HG02884 (cell line): ENCODE results near the gene GNLY.

ENCODE experiments used
- ATAC-seq: cut with Tn5 transposase; IDR thresholded peaks from one replicate; pipeline ENCODE4 v1.9.1; 2021; ENCODE audit warnings: mild to moderate bottlenecking, moderate library complexity; ENCODE audit not compliant: unreplicated experiment

The GNLY gene

GRCh38 chr2:85723707-85724360 is 29.7 kb downstream of the GNLY start:
- no peak for ATAC-seq

- no peak for ATAC-seq
Observed at GRCh38 chr2:85724731-85725181, 30.6 kb downstream of the GNLY start.

GRCh38 chr2:85725451-85725850 is 31.3 kb downstream of the GNLY start:
- ATAC-seq, result no peak

- ATAC-seq, result no peak
Observed at GRCh38 chr2:85727798-85728197, 33.6 kb downstream of the GNLY start.

GRCh38 chr2:85728342-85728741 is 34.2 kb downstream of the GNLY start:
- ATAC-seq, result no peak

- ATAC-seq, result peak; percentile 66
Observed at GRCh38 chr2:85728883-85729824, 35.0 kb downstream of the GNLY start.

- no peak for ATAC-seq
Observed at GRCh38 chr2:85729825-85730510, 35.8 kb downstream of the GNLY start.

- no peak for ATAC-seq
Observed at GRCh38 chr2:85730686-85731230, 36.6 kb downstream of the GNLY start.

GRCh38 chr2:85731606-85732005 is 37.4 kb downstream of the GNLY start:
- no peak for ATAC-seq

GRCh38 chr2:85732467-85733120 is 38.4 kb downstream of the GNLY start:
- no peak for ATAC-seq

- no peak for ATAC-seq
Observed at GRCh38 chr2:85733121-85733960, 39.2 kb downstream of the GNLY start.

- ATAC-seq, result no peak
Observed at GRCh38 chr2:85734015-85734414, 39.9 kb downstream of the GNLY start.

GRCh38 chr2:85734942-85735608 is 40.9 kb downstream of the GNLY start:
- ATAC-seq, result no peak

GRCh38 chr2:85735691-85736090 is 41.5 kb downstream of the GNLY start:
- no peak for ATAC-seq

GRCh38 chr2:85736456-85737355 is 42.5 kb downstream of the GNLY start:
- no peak for ATAC-seq

GRCh38 chr2:85737481-85737880 is 43.3 kb downstream of the GNLY start:
- ATAC-seq, result no peak

- ATAC-seq, result no peak
Observed at GRCh38 chr2:85737961-85738360, 43.8 kb downstream of the GNLY start.

- ATAC-seq, result no peak
Observed at GRCh38 chr2:85740193-85740592, 46.0 kb downstream of the GNLY start.
